ENCODE data around the gene CTNNA3.

GRCh38 chr10:66552331-66552730 is 1143.7 kb downstream of the CTNNA3 start:
- no peak for TF ChIP-seq POLR2A (IDR thresholded peaks at IDR 0.05)
- TF ChIP-seq, protein P1, sequence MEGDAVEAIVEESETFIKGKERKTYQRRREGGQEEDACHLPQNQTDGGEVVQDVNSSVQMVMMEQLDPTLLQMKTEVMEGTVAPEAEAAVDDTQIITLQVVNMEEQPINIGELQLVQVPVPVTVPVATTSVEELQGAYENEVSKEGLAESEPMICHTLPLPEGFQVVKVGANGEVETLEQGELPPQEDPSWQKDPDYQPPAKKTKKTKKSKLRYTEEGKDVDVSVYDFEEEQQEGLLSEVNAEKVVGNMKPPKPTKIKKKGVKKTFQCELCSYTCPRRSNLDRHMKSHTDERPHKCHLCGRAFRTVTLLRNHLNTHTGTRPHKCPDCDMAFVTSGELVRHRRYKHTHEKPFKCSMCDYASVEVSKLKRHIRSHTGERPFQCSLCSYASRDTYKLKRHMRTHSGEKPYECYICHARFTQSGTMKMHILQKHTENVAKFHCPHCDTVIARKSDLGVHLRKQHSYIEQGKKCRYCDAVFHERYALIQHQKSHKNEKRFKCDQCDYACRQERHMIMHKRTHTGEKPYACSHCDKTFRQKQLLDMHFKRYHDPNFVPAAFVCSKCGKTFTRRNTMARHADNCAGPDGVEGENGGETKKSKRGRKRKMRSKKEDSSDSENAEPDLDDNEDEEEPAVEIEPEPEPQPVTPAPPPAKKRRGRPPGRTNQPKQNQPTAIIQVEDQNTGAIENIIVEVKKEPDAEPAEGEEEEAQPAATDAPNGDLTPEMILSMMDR (IDR thresholded peaks at IDR 0.05), result no peak

Data from uterus (tissue), 2 donors.